SW 1271 (cell line): ENCODE results near the gene DSC2.
"Not testable (repeated sequence)": the region's sequence is repeated elsewhere in the genome, so short reads cannot be mapped to it uniquely, and the experiment has no call there.

Experiments
- DNase-seq, 2 experiments: peaks; one replicate each; lab custom pipeline; 2025; lab: John Stamatoyannopoulos, UW

Gene DSC2

GRCh38 chr18:31102025-31102684 lies at the start of gene DSC2:
DSC2 (minus strand) TSS chr18:31102421; CDS start chr18:31101971, 450 bp downstream.
- no peak for DNase-seq

- DNase-seq, result no peak
Observed at GRCh38 chr18:31149351-31149750, 47.1 kb upstream of the DSC2 start.

DNA sequence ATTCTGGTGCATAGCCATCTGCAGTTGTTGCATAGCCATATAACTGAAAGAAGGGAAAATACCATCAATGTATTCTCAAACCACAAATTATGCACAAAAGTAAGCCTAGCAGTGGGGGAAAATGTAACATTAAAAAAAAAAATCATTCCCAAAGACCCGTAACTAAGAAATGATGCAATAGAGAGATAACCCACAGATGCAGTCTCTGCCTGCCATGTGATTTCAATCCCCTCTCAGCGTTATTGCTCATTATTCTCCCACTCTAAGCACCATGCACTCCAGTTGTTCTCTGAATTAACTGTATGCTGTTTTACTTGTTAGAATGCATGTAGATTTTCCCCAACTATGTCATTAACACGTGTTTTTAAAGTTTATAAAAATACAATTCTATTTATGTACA lies 46.4 kb upstream of the DSC2 start:
- DNase-seq, result no peak

DNA sequence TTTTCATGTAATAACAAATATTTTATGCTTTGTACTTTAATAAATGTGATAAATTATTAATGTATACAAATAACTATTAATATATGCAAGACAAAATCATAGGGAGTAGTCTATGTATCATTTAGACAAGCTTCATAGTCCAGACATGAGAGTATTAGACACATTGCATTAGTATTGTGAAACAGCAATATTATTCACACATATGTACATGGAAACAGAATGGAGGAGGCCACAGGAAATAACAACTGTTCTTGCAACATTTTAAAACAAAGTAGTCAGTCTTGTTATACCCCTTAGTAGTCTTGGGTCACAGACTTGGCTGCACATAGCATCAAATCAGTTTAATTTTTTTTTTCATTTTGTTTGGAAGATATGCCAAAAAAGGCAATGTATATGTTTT lies 44.6 kb upstream of the DSC2 start:
- DNase-seq, result no peak

- no peak for DNase-seq
Observed at GRCh38 chr18:31143025-31143424, 40.8 kb upstream of the DSC2 start.

DNA sequence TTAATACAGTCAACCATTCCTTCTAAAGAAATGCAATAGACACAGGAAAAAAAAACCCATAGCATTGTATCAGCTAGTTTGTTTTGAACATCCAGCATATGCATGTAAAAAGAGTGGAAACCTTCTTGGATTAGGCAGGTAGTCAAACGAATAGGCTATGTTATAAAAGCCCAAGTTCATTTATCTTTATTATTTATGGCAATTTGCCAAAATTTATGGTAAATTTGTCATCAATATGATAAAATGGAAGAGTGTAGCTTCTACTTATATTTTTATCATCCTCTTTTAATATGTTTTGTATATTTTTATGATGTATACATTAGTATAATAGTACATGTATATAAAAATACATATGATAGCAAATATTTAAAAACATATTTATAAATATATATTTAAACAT lies 36.5 kb upstream of the DSC2 start:
- DNase-seq, result no peak

DNA sequence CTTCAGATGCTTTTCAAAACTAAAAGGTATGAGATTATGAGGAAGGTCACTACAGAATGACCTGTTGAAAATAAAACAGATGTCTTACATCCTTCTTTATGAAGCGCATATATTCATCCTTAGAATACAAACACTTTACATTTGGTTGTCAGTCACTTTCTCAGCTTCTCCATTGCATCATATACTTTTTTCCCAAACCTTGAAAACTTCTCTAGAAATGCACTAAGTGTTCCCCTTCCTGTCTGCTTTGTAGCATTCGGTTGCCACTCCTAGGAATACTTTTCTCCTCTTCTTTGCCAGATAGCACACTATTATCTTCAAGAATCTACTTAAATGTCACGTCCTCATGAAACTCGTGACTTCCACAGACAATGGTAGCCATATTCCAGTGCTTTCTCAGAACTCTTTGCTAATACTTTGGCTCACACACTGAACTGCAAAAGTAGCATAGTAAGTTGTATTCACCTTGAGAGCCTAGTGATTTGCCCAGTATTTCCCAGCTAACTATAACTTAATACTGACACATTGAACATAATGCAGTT lies 32.8 kb upstream of the DSC2 start:
- no peak for DNase-seq

DNA sequence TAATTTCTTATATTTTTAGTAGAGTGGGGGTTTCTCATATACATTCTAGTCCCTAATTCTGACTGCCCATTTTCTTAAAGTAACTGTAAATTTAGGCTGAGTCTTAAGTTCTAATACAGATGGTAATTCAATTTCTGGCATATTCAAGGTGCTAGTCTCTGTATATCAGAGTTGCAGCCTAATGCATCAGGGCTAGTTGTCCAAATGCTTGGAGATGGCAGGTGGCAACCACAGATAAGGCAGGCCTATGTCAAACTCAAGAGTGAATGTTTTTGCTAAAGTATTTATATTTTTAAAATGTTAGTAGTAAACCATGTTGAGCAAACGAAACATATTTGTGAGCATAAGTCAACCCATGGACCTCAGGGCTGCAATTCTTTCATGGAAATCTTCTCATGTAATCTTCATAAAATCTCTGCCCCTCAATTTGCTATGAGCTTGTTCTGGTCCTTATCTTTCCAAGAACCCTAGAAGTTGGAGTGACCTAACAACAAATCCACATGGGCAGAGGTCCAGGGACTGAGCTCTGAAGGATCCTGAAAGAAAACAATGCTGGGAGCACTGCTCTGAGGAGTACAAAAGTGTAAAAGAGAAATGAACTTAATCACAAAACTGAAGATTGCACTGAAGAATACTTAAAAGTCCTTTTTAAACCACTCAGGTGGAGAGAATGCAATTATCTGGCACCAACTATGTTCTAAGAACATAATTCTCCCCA lies 27.3 kb upstream of the DSC2 start:
- no peak for DNase-seq

- no peak for DNase-seq
Observed at GRCh38 chr18:31125878-31126277, 23.7 kb upstream of the DSC2 start.

DNA sequence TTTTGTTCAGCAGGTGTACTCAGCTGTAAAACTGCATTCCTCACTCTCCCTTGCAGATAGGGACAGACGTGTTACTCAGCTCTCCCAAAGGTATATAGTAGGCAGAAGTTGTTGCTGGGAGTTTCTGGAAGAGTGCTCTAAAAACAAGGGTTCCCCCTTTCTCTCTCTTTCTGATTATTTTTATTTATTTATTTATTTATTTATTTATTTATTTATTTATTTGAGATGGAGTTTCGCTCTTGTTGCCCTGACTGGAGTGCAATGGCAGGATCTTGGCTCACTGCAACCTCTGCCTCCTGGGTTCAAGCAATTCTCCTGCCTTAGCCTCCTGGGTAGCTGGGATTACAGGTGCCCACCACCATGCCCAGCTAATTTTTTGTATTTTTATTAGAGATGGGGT lies 20.9 kb upstream of the DSC2 start:
- not testable (repeated sequence) for DNase-seq

DNA sequence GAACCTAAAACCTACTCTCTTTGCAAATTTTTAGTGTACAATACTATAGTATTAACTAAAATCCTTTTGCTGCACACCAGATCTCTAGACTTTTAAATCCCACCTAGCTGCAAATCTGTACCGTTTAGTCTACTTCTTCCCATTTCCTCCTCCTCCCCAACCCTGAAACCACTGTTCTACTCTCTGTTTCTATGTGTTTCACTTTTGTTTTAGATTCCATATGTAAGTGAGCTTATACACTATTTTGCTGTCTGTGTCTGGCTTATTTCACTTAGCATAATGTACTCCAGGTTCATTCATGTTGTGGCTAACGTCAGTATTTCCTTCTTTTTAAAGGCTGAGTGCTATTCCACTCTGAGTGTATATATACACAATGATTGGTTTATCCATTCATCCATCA lies 18.4 kb upstream of the DSC2 start:
- no peak for DNase-seq

GRCh38 chr18:31116853-31117595 lies 14.8 kb upstream of the DSC2 start:
- DNase-seq, result no peak

DNA sequence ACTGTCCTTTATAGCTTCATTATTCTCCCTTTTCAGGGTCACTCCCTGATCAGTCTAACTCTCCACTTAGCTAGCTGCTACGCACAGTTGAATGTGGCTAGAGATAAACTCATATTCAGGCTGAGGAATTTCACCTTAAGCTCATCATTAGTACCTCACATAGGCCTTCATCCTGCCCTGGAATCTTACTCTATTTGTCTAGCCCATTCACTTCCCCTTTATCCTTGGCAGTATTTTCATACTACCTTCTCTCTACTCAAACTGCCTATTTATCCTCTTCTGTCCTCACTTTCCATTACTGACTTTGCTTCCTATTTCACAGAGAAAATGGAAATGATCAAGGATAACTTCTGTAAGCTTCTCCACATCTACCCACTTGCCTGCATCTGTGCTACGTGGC lies 10.6 kb upstream of the DSC2 start:
- no peak for DNase-seq

- no peak for DNase-seq
Observed at GRCh38 chr18:31105733-31106132, 3.5 kb upstream of the DSC2 start.

DNA sequence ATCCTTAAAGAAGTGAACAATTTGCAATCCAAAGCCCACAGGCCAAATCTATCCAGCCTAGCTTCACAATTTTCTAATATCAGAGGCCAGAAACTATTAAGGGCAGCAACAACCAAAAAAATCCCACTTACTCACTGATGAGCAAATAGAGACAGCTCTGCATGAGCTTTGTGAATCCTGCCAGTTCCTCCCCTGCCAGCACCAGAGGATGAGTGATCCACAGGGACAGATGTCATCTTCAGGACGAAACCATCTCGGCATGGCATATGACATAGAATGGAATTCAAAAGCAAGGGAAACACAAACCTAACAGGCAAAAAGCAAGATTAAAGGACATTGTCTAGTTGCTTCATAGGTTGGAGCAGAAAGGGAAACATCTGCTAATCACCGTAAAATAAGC lies 2.2 kb upstream of the DSC2 start:
- DNase-seq, result no peak

DNA sequence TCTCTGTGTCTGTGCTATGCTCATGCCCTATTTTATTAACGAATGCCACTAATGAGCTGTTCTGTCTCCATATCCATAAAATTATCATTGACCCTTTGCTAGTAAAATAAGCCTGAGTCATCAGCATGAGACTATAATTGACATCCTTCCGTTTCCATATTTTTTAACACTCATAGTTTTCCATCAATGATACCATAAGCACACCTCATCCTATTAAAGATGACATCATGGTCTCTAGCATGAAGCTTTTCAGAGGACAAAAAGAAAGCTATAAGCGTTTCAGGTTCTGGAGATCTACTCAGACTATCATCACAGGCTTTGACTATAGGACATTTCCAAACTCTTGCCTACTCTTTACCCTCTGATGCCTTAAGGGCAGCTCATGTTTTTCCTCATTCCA lies 1.2 kb upstream of the DSC2 start:
- DNase-seq, result no peak

DNA sequence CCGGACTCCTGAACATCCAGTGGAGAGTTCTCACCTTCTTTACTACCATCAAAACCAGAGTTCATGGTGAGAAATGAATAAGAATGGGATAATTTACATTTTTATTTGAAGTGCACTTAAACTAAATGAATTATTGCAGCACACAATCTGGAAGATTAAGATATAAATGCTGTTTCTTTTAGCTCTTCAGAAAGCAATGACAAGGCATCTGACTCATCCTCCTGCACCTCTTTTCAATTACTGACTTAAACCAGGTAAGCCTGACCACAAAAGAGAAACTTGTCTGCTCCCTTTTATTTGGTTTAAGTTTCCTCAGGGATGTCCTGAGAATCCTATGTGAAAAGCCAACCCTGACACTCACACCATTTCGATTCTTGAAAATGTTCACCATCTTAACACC lies 720 bp upstream of the DSC2 start:
- no peak for DNase-seq

DNA sequence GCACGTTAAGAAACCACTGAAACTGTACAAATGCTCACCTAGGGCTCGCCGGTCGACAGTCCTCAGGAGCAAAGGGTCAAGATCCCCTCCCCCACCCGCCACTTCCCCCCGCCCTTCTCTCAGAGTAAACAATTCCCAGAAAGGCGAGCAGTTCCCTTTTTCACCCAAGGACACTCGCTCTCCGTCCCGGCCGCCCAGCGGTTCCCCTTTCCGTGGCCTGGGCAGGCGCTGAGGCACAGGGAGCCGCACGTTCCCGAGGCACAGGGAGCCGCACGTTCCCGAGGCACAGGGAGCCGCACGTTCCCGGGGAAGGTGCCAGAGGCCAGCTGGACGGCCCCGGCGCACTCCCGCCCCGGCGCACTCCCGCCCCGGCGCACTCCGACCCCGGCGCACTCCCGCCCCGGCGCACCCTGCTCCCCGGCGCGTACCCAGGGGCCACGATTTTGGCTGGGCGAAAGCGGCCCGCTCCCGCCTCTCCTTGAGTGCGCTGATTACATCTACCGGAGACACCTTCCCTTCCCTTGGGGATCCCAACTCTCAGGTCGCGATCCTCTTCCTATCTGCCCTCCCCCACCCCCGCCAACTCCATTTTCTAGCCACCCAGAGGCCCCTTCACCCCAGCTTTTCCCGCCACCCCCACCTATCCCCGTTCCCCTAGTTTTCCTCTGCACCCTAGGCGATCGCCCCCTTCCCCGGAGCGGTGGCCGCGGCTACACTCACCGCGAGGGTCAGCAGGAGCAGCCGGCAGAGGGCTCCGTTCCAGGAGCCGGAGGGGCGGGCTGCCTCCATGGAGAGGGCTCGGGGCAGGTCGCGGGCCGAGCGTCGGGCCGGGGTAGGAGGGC lies 817 bp downstream of the DSC2 start:
- DNase-seq, result no peak

DNA sequence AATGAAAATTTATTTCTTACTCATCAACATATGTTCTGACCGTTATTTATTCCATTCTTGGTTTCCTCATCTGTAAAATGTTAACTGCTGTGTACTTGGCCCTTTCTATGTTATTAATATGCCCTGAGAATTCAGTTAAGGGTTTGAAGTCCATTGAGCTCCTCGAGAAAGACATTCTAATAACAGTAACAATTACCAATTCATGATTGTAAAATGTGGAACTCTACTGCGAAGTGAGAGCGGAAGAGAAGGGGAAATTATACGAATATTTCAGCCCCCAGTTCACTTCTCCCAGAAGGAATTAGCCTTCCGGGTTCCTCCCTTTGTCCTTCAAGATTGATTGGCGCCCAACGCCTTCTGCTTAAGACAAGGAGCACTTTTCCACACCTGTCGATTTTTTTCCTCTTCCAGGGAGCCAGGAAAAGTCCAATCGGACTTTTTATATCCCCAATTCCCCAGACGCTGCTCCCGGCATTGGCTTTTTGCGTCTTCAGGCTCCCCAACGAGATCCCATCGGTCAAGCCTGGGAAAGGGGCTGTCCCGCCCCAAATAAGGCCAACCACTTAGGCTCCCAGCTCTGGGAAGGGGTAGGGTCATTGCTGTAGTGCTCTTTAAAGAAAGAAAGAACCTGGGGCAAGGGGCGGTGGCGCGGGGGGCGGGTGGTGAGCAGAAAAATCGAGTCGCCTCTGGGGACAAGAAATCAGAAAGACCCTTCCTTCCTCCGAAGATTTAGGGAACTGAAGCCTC lies 1.6 kb downstream of the DSC2 start:
- no peak for DNase-seq

DNA sequence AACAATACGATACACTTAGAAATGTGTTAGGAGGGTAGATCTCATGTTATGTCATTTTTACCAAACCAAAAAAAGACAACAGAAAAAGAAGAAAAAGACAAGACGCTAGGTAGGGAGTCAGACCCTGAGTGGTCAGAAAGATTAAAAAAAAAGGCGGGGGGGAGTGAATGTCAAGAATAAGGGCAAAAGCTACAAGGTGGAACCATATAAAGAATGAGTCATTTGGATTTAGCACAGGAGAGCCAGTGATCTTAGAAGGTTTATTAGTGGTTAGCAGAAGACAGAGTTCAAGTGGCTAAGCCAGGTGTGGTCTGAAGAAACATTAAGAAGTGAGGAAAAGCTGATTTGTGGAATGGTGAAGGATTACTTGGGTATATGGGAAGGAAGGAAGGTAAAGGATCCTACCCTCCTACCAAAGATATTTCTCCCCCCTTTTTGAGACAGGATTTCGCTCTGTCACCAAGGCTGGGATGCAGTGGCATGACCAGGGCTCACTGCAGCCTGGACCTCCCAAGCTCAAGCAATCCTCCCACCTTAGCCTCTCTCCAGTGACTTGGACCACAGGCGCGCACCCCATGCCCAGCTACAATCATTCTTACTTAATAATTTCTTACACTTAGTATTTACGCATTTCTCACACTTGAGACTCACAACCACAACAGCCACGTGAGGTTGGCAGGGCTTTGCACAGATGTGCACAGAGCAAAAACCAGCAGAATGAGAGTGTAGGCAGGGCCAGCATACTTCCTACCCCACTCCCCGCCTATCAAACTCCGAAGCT lies 2.6 kb downstream of the DSC2 start:
- DNase-seq, result no peak
